ENCODE results near the gene ARMC6.
"Not testable (repeated sequence)": the region's sequence is repeated elsewhere in the genome, so short reads cannot be mapped to it uniquely, and the experiment has no call there.

Gene ARMC6

DNA sequence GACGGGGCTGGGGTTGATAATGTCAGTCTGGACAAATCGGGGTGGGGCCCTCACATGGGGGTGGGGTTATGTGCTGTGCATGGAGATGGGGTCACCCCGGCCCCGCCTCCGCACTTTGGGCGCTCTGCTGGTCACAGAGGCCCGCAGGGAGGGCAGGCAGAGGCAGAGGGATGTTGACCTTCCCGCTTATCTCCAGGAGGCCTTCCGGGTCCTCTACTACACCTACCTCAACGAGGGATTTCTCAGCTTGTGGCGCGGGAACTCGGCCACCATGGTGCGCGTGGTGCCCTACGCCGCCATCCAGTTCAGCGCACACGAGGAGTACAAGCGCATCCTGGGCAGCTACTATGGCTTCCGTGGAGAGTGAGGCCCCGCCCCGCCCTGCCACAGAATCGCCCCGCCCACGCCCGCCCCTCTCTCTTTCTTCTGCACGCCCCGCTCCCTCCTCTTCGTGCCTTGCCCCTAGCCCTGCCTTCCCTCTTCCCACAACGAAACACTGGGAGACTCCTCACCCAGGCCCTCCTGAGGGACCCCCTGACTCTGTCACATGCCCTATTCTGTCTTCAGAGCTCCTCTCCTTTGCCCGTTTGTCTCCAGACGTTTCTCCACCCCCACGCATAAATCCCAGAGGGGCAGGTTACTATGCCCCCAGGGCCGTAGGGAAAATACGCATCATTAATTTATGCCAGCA lies 72.1 kb downstream of the ARMC6 start:
- H3K27ac ChIP-seq = no peak overlapping the region
- TF ChIP-seq, protein P1, sequence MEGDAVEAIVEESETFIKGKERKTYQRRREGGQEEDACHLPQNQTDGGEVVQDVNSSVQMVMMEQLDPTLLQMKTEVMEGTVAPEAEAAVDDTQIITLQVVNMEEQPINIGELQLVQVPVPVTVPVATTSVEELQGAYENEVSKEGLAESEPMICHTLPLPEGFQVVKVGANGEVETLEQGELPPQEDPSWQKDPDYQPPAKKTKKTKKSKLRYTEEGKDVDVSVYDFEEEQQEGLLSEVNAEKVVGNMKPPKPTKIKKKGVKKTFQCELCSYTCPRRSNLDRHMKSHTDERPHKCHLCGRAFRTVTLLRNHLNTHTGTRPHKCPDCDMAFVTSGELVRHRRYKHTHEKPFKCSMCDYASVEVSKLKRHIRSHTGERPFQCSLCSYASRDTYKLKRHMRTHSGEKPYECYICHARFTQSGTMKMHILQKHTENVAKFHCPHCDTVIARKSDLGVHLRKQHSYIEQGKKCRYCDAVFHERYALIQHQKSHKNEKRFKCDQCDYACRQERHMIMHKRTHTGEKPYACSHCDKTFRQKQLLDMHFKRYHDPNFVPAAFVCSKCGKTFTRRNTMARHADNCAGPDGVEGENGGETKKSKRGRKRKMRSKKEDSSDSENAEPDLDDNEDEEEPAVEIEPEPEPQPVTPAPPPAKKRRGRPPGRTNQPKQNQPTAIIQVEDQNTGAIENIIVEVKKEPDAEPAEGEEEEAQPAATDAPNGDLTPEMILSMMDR (conservative IDR thresholded peaks at IDR 0.05) = no peak

DNA sequence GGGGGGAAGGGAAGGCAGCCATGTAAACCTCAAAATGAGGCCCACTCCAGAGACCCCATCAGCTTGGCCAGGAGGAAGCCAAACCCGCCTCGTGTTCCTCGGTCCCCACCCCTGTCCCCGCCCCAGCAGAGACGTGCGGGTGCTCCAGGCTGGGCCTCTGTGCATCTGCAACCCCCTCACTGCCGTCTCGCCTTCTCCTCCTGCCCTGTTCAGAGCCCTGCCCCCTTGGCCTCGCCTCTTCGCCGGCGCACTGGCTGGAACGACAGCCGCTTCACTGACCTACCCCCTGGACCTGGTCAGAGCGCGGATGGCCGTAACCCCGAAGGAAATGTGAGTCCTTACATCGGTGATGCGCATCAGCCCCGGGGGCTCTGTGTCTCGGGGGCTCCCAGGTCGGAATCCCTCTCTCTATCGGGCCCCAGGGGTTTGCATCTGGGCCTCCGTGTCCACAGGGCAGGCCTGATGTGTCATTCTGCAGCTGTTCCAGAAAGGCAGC lies 72.7 kb downstream of the ARMC6 start:
- TF ChIP-seq, protein P1 (conservative IDR thresholded peaks at IDR 0.05) = no peak
- H3K27ac ChIP-seq = no peak overlapping the region

DNA sequence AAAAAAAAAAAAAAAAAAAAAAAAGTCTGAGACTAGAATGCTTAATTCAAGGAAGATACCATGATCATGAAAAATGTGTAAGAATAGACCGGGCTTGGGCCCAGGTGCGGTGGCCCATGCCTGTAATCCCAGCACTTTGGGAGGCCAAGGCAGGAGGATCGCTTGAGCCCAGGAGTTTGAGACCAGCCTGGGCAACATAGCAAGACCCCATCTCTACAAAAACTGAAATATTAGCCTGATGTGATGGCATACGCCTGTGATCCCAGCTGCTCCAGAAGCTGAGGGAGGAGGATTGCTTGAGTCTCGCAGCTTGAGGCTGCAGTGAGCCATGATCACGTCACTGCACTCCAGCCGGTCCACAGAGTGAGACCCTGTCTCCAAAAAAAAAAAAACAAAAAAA lies 73.5 kb downstream of the ARMC6 start:
- not testable (repeated sequence) for H3K27ac ChIP-seq

DNA sequence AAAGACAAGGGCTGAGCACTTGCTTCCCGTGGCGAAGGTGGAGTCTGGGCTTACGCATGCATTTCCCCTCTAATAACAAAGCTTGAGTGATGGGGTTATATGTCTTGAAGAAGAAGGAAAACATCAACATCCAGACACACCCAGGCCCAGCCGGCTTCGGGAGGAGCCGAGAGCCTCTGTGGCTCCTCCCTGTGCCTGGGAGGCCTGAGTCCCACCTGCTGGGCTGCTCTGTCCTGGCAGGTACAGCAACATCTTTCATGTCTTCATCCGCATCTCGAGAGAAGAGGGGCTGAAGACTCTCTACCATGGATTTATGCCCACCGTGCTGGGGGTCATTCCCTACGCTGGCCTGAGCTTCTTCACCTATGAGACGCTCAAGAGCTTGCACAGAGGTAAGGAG lies 74.3 kb downstream of the ARMC6 start:
- H3K27ac ChIP-seq = no peak overlapping the region
- TF ChIP-seq, protein P1 (conservative IDR thresholded peaks at IDR 0.05) = no peak
